Measurements from ENCODE around the gene TEX9.

GRCh38 chr15:56456229-56456628 is 91.0 kb downstream of the TEX9 start:
- TF ChIP-seq CTCF (IDR thresholded peaks at IDR 0.05) (no peak), POLR2A (IDR thresholded peaks at IDR 0.05) (no peak)

Data from esophagus squamous epithelium (tissue), 4 donors.